Vagina (tissue), 2 donors: ENCODE results near the gene PDE7B.

Source experiments
- CTCF ChIP-seq, 3 experiments: fragments of 450-650 bp in 2 of 3; fragments of 200-600 bp in 1 of 3; sonication (generic) in 1 of 3; IDR thresholded peaks; one replicate each; pipeline ENCODE4 v1.5.1; 2017 to 2019; ENCODE audit warnings: antibody characterized with exemption in 3 of 3, mild to moderate bottlenecking in 2 of 3, moderate library complexity in 2 of 3
- POLR2A ChIP-seq, 2 donors: fragments of 450-650 bp; IDR thresholded peaks; one replicate each; pipeline ENCODE4 v1.6.1; 2017; ENCODE audit warnings: antibody characterized with exemption in 2 of 2, mild to moderate bottlenecking in 2 of 2, moderate library complexity in 2 of 2
- POLR2AphosphoS5 ChIP-seq, 2 donors: sonication (generic); formaldehyde crosslinking; IDR thresholded peaks; one replicate each; pipeline ENCODE4 v1.9.0; 2017; ENCODE audit warnings: antibody characterized with exemption in 2 of 2, mild to moderate bottlenecking in 2 of 2, low read depth in 1 of 2; ENCODE audit not compliant: insufficient read depth in 1 of 2

DNA sequence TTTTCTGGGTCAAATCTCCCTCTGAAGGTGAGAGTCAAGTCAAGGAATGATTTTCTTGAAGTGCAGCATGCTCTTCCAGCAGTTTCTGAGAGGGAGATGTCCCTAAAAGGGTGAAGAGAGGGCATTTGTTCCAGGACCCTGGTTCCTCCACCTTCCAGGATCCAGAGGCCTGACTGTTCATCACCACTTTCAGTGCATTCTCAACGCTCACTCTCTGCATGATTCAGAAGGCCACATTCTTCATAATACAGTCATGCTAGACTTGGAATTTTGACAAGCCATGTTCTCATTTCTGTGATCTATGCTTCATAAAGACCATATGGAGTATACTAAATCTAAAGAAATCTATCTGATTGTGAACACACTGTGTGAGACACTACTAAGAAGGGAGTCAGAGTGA lies 85.1 kb downstream of the PDE7B start:
- no peak for TF ChIP-seq POLR2AphosphoS5 (IDR thresholded peaks at IDR 0.05; ENCODE audit: insufficient read depth in 1 of 2, low read depth in 1 of 2)
- TF ChIP-seq POLR2A (IDR thresholded peaks at IDR 0.05), result no peak
- TF ChIP-seq CTCF (IDR thresholded peaks at IDR 0.05), result no peak
